ENCODE measurements around the gene DYSF. TPM values are rescaled to one million over a fixed set of nuclear protein-coding genes. Genes with fewer than 3 reads are reported as not detected.

The DYSF gene
- total RNA-seq, 3 donors from 2014 or later, result 2.0 to 19.4 (median 6.8) TPM

DNA sequence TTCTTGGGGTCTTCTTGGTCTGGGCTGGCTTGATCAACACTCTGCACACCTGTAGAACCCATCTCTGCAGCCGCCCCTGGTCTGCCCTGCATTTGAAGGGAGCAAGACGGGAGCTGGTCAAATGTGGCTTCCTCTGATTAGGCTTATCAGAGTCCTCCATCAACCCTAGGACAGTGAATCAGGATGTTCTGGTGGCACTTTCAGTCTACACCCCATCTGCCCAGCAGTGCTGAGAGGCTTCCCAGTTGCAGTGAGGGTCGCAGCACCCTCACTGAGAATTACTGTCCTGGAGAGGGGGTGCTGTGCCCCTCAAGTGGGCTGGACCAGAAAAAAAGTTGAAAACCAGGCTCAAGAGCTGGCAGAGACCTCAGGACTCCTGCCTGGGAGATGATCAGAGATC is 152.9 kb downstream of the DYSF start:
- no peaks in the 10 kb centered on the region for H3K4me1 ChIP-seq (ENCODE audit: low read depth)
- TF ChIP-seq, protein P1, sequence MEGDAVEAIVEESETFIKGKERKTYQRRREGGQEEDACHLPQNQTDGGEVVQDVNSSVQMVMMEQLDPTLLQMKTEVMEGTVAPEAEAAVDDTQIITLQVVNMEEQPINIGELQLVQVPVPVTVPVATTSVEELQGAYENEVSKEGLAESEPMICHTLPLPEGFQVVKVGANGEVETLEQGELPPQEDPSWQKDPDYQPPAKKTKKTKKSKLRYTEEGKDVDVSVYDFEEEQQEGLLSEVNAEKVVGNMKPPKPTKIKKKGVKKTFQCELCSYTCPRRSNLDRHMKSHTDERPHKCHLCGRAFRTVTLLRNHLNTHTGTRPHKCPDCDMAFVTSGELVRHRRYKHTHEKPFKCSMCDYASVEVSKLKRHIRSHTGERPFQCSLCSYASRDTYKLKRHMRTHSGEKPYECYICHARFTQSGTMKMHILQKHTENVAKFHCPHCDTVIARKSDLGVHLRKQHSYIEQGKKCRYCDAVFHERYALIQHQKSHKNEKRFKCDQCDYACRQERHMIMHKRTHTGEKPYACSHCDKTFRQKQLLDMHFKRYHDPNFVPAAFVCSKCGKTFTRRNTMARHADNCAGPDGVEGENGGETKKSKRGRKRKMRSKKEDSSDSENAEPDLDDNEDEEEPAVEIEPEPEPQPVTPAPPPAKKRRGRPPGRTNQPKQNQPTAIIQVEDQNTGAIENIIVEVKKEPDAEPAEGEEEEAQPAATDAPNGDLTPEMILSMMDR (IDR thresholded peaks at IDR 0.05), result no peak
- no peak overlapping the region for H3K4me3 ChIP-seq
- no peak for ATAC-seq
- DNase-seq, result peak in 1 of 3 donors; percentile 4
- H3K9me3 ChIP-seq, result no peaks in the 10 kb centered on the region
- no peaks in the 10 kb centered on the region for H3K36me3 ChIP-seq (ENCODE audit: low read depth)
- intact Hi-C loops (cut with DNase I, micrococcal nuclease), result no loop called here

DNA sequence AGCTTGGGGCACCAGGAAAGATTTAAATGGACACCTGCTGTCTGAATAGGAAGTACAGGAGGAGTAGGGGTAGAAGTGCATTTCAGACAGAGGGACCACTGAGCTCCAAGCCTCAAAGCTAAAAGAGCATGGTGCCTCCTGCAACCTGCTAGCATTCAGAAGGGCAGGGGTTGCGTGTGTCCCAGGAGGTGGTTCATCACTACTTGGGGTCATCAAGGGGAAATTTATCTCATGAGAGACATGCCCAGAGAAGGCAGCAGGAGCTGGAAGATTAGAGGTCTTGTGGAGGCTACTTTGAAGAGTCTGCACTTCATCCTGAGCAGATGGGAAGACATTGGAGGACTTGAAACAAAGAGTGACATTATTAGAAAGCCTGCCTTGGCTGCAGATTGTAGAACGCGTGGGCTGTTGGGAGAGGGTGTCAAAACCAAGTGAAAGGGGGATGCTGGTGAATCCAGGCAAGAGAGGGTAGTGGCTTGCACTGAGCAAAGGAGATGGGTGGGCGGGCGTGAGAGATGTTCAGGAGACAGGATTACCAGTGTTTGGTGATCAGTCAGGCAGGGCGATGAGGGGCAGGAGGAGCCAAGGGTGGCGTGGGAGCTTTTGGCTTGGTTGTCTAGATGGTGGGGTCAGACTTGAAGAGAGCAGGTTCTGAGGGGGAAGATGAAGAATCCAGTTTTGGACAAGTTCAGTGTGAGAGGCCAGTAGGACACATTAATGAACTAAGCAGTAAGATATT is 154.0 kb downstream of the DYSF start:
- intact Hi-C loops (cut with DNase I, micrococcal nuclease), result no loop called here
- ATAC-seq (no peak), DNase-seq (no peak)
- TF ChIP-seq, protein P1 (IDR thresholded peaks at IDR 0.05), result no peak
- H3K4me1 ChIP-seq (ENCODE audit: low read depth), result no peaks in the 10 kb centered on the region
- H3K36me3 ChIP-seq (ENCODE audit: low read depth), result no peaks in the 10 kb centered on the region
- H3K4me3 ChIP-seq, result no peak overlapping the region
- H3K9me3 ChIP-seq, result no peaks in the 10 kb centered on the region

DNA sequence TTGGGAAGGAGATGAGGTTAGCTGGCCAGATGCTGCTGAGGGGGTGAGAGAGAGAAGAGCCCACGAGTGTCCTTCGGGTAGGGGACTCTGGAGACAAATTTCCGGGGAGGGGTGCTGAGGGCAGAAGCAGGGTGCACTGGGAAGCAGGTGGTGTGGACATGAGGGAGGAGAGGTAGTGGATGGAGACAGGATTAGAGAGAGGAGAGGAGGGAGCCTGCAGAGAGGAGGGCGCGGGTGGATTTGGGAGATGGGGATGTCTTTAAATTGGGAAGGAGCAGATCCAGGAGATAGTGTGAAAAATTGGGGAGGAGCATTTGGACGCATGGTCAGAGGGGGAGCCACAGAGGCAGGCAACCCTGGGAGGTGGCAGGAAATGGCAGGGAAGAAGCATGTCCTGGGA is 154.7 kb downstream of the DYSF start:
- intact Hi-C loops (cut with DNase I, micrococcal nuclease), result no loop called here
- no peak for ATAC-seq
- no peaks in the 10 kb centered on the region for H3K9me3 ChIP-seq
- no peaks in the 10 kb centered on the region for H3K4me1 ChIP-seq (ENCODE audit: low read depth)
- no peak overlapping the region for H3K4me3 ChIP-seq
- TF ChIP-seq, protein P1 (IDR thresholded peaks at IDR 0.05), result no peak
- DNase-seq, result no peak
- H3K36me3 ChIP-seq (ENCODE audit: low read depth), result no peaks in the 10 kb centered on the region

DNA sequence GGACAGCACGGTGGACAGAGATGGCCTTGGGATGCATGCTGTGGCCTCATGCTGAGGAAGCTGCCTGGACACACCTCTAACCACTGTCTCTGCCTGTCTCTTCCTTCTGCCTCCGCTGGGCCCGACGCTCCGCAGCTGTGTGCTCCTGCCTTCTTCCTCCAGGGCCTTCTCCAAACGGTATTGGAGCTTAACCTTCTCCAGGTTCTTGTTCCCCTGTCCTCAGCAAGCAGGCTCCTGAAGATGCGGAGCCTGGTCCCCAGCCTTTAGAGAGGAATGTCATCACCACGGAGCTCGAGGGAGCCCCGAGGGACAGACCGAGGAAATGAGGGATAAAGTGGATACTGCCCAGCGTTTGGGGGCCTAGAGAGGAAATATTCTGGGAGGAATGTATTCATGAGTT is 155.1 kb downstream of the DYSF start:
- H3K9me3 ChIP-seq, result no peaks in the 10 kb centered on the region
- intact Hi-C loops (cut with DNase I, micrococcal nuclease), result no loop called here

DNA sequence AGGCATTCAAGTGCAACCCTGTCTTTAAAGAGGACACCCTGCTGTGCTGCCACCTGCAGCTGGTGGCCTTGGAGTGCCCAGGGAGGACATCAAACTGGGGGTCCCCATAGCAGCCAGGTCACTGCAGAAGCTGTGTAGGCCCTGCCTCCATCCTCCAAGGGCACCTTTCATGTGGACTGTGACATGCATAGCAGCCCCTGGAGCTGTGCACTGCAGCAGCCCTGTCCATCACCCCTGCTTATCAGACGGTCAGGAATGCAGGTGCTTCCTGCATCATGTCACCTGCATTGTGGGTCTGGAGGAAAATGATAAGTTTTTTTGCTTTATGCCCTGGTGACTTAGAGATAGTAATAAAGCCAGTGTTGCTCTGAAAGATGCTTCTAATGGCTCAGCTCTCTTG is 155.7 kb downstream of the DYSF start:
- no peaks in the 10 kb centered on the region for H3K4me1 ChIP-seq (ENCODE audit: low read depth)
- no peak for ATAC-seq
- TF ChIP-seq, protein P1 (IDR thresholded peaks at IDR 0.05), result no peak
- intact Hi-C loops (cut with DNase I, micrococcal nuclease), result no loop called here
- H3K4me3 ChIP-seq, result no peak overlapping the region
- DNase-seq, result peak in 1 of 3 donors; percentile 7
- no peaks in the 10 kb centered on the region for H3K9me3 ChIP-seq
- no peaks in the 10 kb centered on the region for H3K36me3 ChIP-seq (ENCODE audit: low read depth)

More for the DNA sequence above, 155.1 kb downstream of the DYSF start:
- no peak overlapping the region for H3K4me3 ChIP-seq
- H3K36me3 ChIP-seq (ENCODE audit: low read depth), result no peaks in the 10 kb centered on the region
- TF ChIP-seq, protein P1 (IDR thresholded peaks at IDR 0.05), result no peak
- ATAC-seq (no peak), DNase-seq (no peak)
- no peaks in the 10 kb centered on the region for H3K4me1 ChIP-seq (ENCODE audit: low read depth)

Data from mucosa of descending colon (tissue), 3 donors.